Fibroblast of the aortic adventitia (primary cell): Measurements from ENCODE around the gene MXI1. TPM values are rescaled to one million over a fixed set of nuclear protein-coding genes. Genes with fewer than 3 reads are reported as not detected.

Experiments used
- DNase-seq: peaks from one replicate; pipeline ENCODE4 v3.0.0-alpha.2; 2010; ENCODE audit warnings: low read depth
- H3K4me3 ChIP-seq: 2 replicates; pipeline ENCODE4 v1.5.1; 2011; ENCODE audit warnings: low read depth, mild to moderate bottlenecking, control low read depth, low read length, moderate library complexity
- CTCF ChIP-seq: IDR thresholded peaks from 2 replicates; pipeline ENCODE4 v1.5.1; 2011; ENCODE audit warnings: mild to moderate bottlenecking, low read length, control low read depth, inconsistent platforms; ENCODE audit not compliant: insufficient read depth
- total RNA-seq: library from RNA; depleted of rRNA; stranded (reverse); fragments of >200 nt; gene quantifications from 2 replicates; pipeline ENCODE4 v1.2.3, GENCODE V29; 2012; ENCODE audit warnings: low replicate concordance

MXI1 gene
- total RNA-seq, 1 donor, result 20.3 TPM

- DNase-seq, result no peak
- TF ChIP-seq CTCF, result no peak
- H3K4me3 ChIP-seq, result no peak overlapping the region
Measured at GRCh38 chr10:110171032-110171431, 36.4 kb upstream of the MXI1 start.

- DNase-seq, result no peak
- TF ChIP-seq CTCF, result no peak
- H3K4me3 ChIP-seq, result no peak overlapping the region
Measured at GRCh38 chr10:110172155-110172554, 35.2 kb upstream of the MXI1 start.

GRCh38 chr10:110174201-110174600, 33.2 kb upstream of the MXI1 start:
- H3K4me3 ChIP-seq, result no peak overlapping the region
- DNase-seq, result no peak
- no peak for TF ChIP-seq CTCF

- no peak for TF ChIP-seq CTCF
- no peak overlapping the region for H3K4me3 ChIP-seq
- DNase-seq, result no peak
Measured at GRCh38 chr10:110174816-110175215, 32.6 kb upstream of the MXI1 start.

GRCh38 chr10:110175406-110175805, 32.0 kb upstream of the MXI1 start:
- no peak for TF ChIP-seq CTCF
- H3K4me3 ChIP-seq, result no peak overlapping the region
- DNase-seq, result peak; percentile 58

GRCh38 chr10:110176141-110177030, 31.0 kb upstream of the MXI1 start:
- no peak for TF ChIP-seq CTCF
- no peak for DNase-seq
- H3K4me3 ChIP-seq, result no peak overlapping the region
